ENCODE measurements around the gene ADCY2. TPM values are rescaled to one million over a fixed set of nuclear protein-coding genes. Genes with fewer than 3 reads are reported as not detected.

ADCY2 gene
- total RNA-seq, 1 experiment from 2014 or later = 31.3 TPM

DNA sequence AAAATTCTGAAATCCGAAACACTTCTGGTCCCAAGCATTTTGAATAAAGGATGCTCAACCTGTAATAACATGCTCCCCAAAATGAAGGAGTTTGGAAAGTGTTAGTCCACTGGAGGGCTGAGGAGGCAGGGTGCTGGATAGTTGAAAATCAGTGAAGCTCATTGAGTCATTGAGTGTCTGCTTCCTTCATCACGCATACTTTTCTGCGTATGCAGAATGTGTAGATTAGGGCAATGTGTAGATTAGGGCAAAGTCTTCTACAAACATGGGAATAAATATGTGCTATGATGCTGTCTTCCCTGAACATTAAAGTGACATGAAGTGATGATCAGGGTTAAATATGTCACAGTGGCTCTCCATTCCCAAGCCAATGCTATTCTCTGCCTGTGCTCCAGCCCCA, 261.2 kb downstream of the ADCY2 start:
- Histone ChIP-seq H2BK12ac (ENCODE audit: insufficient read length, low read depth, low read length) (no peak overlapping the region), H4K91ac (ENCODE audit: insufficient read length, low read depth, low read length) (no peak overlapping the region), H3K27ac (ENCODE audit: insufficient read length, low read depth, low read length) (no peak overlapping the region), H2BK20ac (ENCODE audit: low read depth, low read length, poor library complexity, severe bottlenecking) (no peak overlapping the region), H4K8ac (replicated peaks; ENCODE audit: insufficient read length, low read depth, low read length) (no peak overlapping the region), H3K4me1 (ENCODE audit: insufficient read depth, low read length) (no peaks in the 10 kb centered on the region), H2BK120ac (ENCODE audit: low read depth, low read length, poor library complexity, severe bottlenecking) (no peak overlapping the region), H3K9me3 (ENCODE audit: control insufficient read depth, low read depth, low read length) (no peaks in the 10 kb centered on the region), H3K14ac (ENCODE audit: insufficient read depth, low read length) (no peak overlapping the region), H3K79me2 (ENCODE audit: insufficient read depth, low read length) (no peaks in the 10 kb centered on the region), H3K23me2 (ENCODE audit: insufficient read length, low read depth, low read length, poor library complexity, severe bottlenecking) (no peaks in the 10 kb centered on the region), H2AFZ (ENCODE audit: low read length) (no peak overlapping the region), H3K4ac (ENCODE audit: low read depth, low read length) (no peak overlapping the region), H3T11ph (ENCODE audit: low read length) (no peak overlapping the region), H4K5ac (ENCODE audit: insufficient read length, low read depth, low read length) (no peak overlapping the region), H3K23ac (ENCODE audit: insufficient read length, low read depth, low read length) (no peak overlapping the region), H3K79me1 (ENCODE audit: insufficient read depth, low read depth, low read length, poor library complexity, severe bottlenecking) (no peaks in the 10 kb centered on the region), H2BK5ac (ENCODE audit: insufficient read length, low read length) (no peak overlapping the region), H3K9ac (ENCODE audit: extremely low read depth, insufficient read length, low read length) (no peak overlapping the region), H2AK5ac (ENCODE audit: insufficient read length, low read length) (no peak overlapping the region), H3K4me2 (ENCODE audit: insufficient read depth, insufficient read length, low read length) (no peak overlapping the region), H3K18ac (ENCODE audit: insufficient read length, low read depth, low read length) (no peak overlapping the region), H4K20me1 (ENCODE audit: control insufficient read depth, insufficient read depth, insufficient read length) (no peaks in the 10 kb centered on the region), H2BK15ac (ENCODE audit: low read depth, low read length) (no peak overlapping the region), H3K56ac (ENCODE audit: insufficient read length, low read depth, low read length) (no peak overlapping the region), H3K27me3 (ENCODE audit: insufficient read depth, low read length) (no peaks in the 10 kb centered on the region)
- H3K9me3 Mint-ChIP-seq = no peaks in the 10 kb centered on the region
- no peak for DNase-seq
- TF ChIP-seq CTCF (conservative IDR thresholded peaks at IDR 0.05) = no peak
- no peak overlapping the region for H3K27ac Mint-ChIP-seq
- no peaks in the 10 kb centered on the region for H3K27me3 Mint-ChIP-seq (ENCODE audit: low read depth)
- WGBS (ENCODE audit: extremely low coverage, insufficient read length, low lambda C conversion rate) = no CpG with 5 or more reads among the region's 3 CpGs
- no peak overlapping the region for H3K4me3 Mint-ChIP-seq
- peaks cover 14 to 17% of the 10 kb centered on the region in 2 experiments for H3K4me1 Mint-ChIP-seq
- H3K36me3 Mint-ChIP-seq (ENCODE audit: insufficient read depth in 1 of 3, low read depth in 3 of 3) = peaks cover 4 to 7% (median 6%) of the 10 kb centered on the region in 3 experiments; a peak in 5 of 7 replicates

All from H9 (cell line).